GM23338 (cell line): ENCODE results near the gene CACNA2D1.

Experiments used
- CREB1 ChIP-seq: fragments of 250-450 bp; sonication (Bioruptor Pico); IDR thresholded peaks from 2 replicates; pipeline ENCODE4 v1.5.0; 2020; ENCODE audit warnings: low read depth, mild to moderate bottlenecking, moderate library complexity
- CTCF ChIP-seq, 2 experiments: fragments of 200-600 bp in 1 of 2; sonication (generic) in 1 of 2; conservative IDR thresholded peaks; 2 replicates each; pipeline versions ENCODE4 v1.5.1 to v1.6.1; 2016 to 2017; ENCODE audit warnings: antibody characterized with exemption in 2 of 2, low read depth in 2 of 2, mild to moderate bottlenecking in 2 of 2, moderate library complexity in 1 of 2
- REST ChIP-seq: IDR thresholded peaks from one replicate; pipeline ENCODE4 v1.6.1; 2018; ENCODE audit warnings: antibody characterized with exemption; ENCODE audit not compliant: unreplicated experiment

- TF ChIP-seq CTCF (conservative IDR thresholded peaks at IDR 0.05; ENCODE audit: low read depth in 2 of 2), result peak in 1 of 2 experiments; percentile 89; a peak in 3 of 4 replicates
- TF ChIP-seq CREB1 (CRISPR knock-in tag), result no peak
- no peak for TF ChIP-seq REST
Measured at GRCh38 chr7:82234457-82235049, 209.0 kb downstream of the CACNA2D1 start.
